Hepatocyte (in vitro differentiated cells): ENCODE results near the gene BRIP1.

Experiments used
- EZH2 ChIP-seq: fragments of 200-600 bp; sonication (generic); IDR thresholded peaks from 2 replicates; pipeline ENCODE4 v1.6.1; 2016; ENCODE audit warnings: antibody characterized with exemption, mild to moderate bottlenecking, borderline replicate concordance
- TF ChIP-seq, protein P1 (sequence below): fragments of 200-600 bp; sonication (generic); IDR thresholded peaks from 2 replicates; pipeline ENCODE4 v1.5.1; 2016; ENCODE audit warnings: antibody characterized with exemption, mild to moderate bottlenecking; ENCODE audit not compliant: poor library complexity

DNA sequence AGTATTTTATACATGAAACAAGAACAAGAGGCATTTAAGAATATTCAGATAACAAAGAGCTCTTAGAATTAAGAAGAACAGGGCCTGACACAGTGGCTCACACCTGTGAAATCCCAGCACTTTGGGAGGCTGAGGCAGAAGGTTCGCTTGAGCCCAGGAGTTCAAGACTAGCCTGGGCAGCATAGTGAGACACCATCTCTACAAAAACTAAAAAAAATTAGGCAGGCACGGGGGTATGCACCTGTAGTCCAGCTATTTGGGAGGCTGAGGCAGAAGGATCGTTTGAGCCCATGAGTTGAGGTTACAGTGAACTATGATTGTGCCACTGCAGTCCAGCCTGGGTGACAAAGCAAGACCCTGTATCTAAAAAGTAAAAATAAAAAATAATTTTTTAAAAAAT lies 12.5 kb upstream of the BRIP1 start:
- TF ChIP-seq, protein P1, sequence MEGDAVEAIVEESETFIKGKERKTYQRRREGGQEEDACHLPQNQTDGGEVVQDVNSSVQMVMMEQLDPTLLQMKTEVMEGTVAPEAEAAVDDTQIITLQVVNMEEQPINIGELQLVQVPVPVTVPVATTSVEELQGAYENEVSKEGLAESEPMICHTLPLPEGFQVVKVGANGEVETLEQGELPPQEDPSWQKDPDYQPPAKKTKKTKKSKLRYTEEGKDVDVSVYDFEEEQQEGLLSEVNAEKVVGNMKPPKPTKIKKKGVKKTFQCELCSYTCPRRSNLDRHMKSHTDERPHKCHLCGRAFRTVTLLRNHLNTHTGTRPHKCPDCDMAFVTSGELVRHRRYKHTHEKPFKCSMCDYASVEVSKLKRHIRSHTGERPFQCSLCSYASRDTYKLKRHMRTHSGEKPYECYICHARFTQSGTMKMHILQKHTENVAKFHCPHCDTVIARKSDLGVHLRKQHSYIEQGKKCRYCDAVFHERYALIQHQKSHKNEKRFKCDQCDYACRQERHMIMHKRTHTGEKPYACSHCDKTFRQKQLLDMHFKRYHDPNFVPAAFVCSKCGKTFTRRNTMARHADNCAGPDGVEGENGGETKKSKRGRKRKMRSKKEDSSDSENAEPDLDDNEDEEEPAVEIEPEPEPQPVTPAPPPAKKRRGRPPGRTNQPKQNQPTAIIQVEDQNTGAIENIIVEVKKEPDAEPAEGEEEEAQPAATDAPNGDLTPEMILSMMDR: no peak
- TF ChIP-seq EZH2: no peak
